Loucy (cell line): Measurements from ENCODE around the gene FMO5.
A peak's percentile ranks its signal among the peaks of the same experiment; 100 is the strongest.

Experiments
- H2AFZ ChIP-seq: fragments of 200-600 bp; sonication (generic); 2 replicates; pipeline ENCODE4 v1.6.0; 2016; ENCODE audit warnings: antibody characterized with exemption, mild to moderate bottlenecking, low read length, moderate library complexity
- H3F3A ChIP-seq: fragments of 200-600 bp; 2 replicates; pipeline ENCODE4 v1.6.0; 2016; ENCODE audit warnings: antibody characterized with exemption, low read depth, mild to moderate bottlenecking
- H3K27me3 ChIP-seq: fragments of 200-600 bp; sonication (generic); 2 replicates; pipeline ENCODE4 v1.6.1; 2014; ENCODE audit warnings: low read length, mild to moderate bottlenecking; ENCODE audit not compliant: insufficient read depth, poor library complexity, severe bottlenecking
- H3K36me3 ChIP-seq: fragments of 200-600 bp; sonication (generic); 2 replicates; pipeline ENCODE4 v1.6.1; 2016; ENCODE audit warnings: low read length; ENCODE audit not compliant: insufficient read depth
- H3K4me1 ChIP-seq: fragments of 200-600 bp; sonication (generic); 2 replicates; pipeline ENCODE4 v1.5.1; 2014; ENCODE audit warnings: low read length, mild to moderate bottlenecking; ENCODE audit not compliant: insufficient read depth, poor library complexity, severe bottlenecking
- H3K4me2 ChIP-seq: fragments of 200-600 bp; sonication (generic); 2 replicates; pipeline ENCODE4 v1.6.0; 2014; ENCODE audit warnings: antibody characterized with exemption, low read length, low read depth, mild to moderate bottlenecking; ENCODE audit not compliant: poor library complexity, severe bottlenecking
- H3K4me3 ChIP-seq: fragments of 200-600 bp; sonication (generic); 2 replicates; pipeline ENCODE4 v1.5.1; 2014; ENCODE audit warnings: low read length, mild to moderate bottlenecking, mixed read lengths; ENCODE audit not compliant: poor library complexity, severe bottlenecking
- H3K79me2 ChIP-seq: fragments of 200-600 bp; sonication (generic); 2 replicates; pipeline ENCODE4 v1.6.1; 2014; ENCODE audit warnings: low read length; ENCODE audit not compliant: insufficient read depth
- H3K9ac ChIP-seq: fragments of 200-600 bp; sonication (generic); 2 replicates; pipeline ENCODE4 v1.6.0; 2014; ENCODE audit warnings: mild to moderate bottlenecking, low read depth, low read length, moderate library complexity; ENCODE audit not compliant: poor library complexity, severe bottlenecking
- H3K9me2 ChIP-seq: fragments of 200-600 bp; sonication (generic); replicated peaks from 2 replicates; pipeline ENCODE4 v1.6.1; 2016; ENCODE audit warnings: low read depth, low read length, mixed read lengths
- H3K9me3 ChIP-seq: fragments of 200-600 bp; sonication (generic); 2 replicates; pipeline ENCODE4 v1.6.1; 2014; ENCODE audit warnings: mild to moderate bottlenecking, antibody characterized with exemption, low read length, low read depth; ENCODE audit not compliant: insufficient read depth
- H4K20me1 ChIP-seq: fragments of 200-600 bp; sonication (generic); 2 replicates; pipeline ENCODE4 v1.6.0; 2014; ENCODE audit warnings: antibody characterized with exemption, low read length, mild to moderate bottlenecking; ENCODE audit not compliant: insufficient read depth, poor library complexity, severe bottlenecking
- CTCF ChIP-seq: fragments of 200-600 bp; sonication (generic); conservative IDR thresholded peaks from 2 replicates; pipeline ENCODE4 v1.5.1; 2014; ENCODE audit warnings: mild to moderate bottlenecking, antibody characterized with exemption, low read length
- EZH2phosphoT487 ChIP-seq: fragments of 200-600 bp; IDR thresholded peaks from 2 replicates; pipeline ENCODE4 v1.6.1; 2018; ENCODE audit warnings: antibody characterized with exemption, mild to moderate bottlenecking, moderate library complexity, borderline replicate concordance

The FMO5 gene, protein sequence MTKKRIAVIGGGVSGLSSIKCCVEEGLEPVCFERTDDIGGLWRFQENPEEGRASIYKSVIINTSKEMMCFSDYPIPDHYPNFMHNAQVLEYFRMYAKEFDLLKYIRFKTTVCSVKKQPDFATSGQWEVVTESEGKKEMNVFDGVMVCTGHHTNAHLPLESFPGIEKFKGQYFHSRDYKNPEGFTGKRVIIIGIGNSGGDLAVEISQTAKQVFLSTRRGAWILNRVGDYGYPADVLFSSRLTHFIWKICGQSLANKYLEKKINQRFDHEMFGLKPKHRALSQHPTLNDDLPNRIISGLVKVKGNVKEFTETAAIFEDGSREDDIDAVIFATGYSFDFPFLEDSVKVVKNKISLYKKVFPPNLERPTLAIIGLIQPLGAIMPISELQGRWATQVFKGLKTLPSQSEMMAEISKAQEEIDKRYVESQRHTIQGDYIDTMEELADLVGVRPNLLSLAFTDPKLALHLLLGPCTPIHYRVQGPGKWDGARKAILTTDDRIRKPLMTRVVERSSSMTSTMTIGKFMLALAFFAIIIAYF

GRCh38 chr1:147225193-147225730 is at the start of gene FMO5:
Gene FMO5, minus strand, starts transcription at chr1:147225339. Its CDS starts 310 bp downstream, at chr1:147225029.
- Histone ChIP-seq H3K9me2 (no peaks in the 10 kb centered on the region), H3K79me2 (no peaks in the 10 kb centered on the region), H3F3A (no peaks in the 10 kb centered on the region), H2AFZ (peak within 1 kb of the TSS; percentile 98), H3K9me3 (no peaks in the 10 kb centered on the region), H3K4me3 (peak within 1 kb of the TSS; percentile 84), H4K20me1 (no peaks in the 10 kb centered on the region), H3K4me1 (peaks cover 23% of the 10 kb centered on the region), H3K27me3 (no peaks in the 10 kb centered on the region), H3K9ac (peak within 1 kb of the TSS; percentile 73), H3K4me2 (peak within 1 kb of the TSS; percentile 95), H3K36me3 (no peaks in the 10 kb centered on the region)
- 0 out of 2 replicates have a peak, but pooled peaks have one; percentile 13 for TF ChIP-seq CTCF
- TF ChIP-seq EZH2phosphoT487, result no peak

DNA sequence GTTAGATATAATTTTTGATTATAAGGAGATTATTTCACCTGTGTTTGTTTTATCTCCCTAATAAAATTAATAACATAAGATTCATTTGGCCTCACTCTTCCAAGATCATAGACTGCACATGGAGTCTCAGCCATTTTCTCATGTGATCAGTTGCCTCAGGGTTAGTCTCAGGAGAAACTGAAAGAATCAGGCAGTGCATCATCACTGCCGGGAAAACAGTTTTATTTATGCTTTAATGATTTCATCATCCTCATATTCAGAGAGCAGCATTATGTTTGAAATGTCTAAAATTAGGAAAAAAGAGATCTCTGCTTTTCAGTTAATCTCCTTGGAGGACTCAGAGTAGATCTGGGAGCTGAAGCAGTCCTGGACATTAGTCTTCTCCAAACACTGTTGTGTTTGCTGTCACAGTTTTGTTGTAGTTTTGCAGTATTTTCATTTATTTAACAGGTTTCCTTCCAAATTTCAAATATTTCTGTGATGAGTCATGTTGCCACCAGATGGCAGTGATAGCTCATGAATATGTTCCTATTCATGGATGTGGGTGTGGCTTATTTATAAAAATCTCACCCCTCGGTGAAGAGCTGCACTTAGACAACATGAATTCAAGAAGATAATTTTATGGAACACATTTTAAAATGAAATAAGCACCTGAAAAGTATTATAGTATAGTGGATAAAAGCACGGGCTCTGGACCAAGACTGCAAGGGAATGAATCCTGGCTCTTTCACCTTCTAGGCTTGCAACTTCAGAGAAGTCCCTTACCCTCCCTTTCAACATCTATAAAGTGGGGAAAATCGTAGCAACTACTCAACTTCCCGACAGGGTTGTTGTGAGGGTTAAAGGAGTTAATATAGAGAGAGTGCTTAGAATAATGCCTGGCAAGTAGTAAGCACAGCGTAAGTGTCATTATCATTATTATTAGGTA is 48.5 kb upstream of the FMO5 start:
- Histone ChIP-seq H3F3A (no peaks in the 10 kb centered on the region), H4K20me1 (no peaks in the 10 kb centered on the region), H3K36me3 (peaks cover 85% of the 10 kb centered on the region; the same call in 1 of the 2 replicates), H2AFZ (no peak overlapping the region), H3K4me2 (no peak overlapping the region), H3K9ac (no peak overlapping the region), H3K4me3 (no peak overlapping the region), H3K27me3 (no peaks in the 10 kb centered on the region), H3K9me2 (no peaks in the 10 kb centered on the region), H3K79me2 (no peaks in the 10 kb centered on the region), H3K4me1 (no peaks in the 10 kb centered on the region), H3K9me3 (no peaks in the 10 kb centered on the region)
- peak; percentile 80 for TF ChIP-seq CTCF
- no peak for TF ChIP-seq EZH2phosphoT487

- H3K79me2 ChIP-seq, result no peaks in the 10 kb centered on the region
- no peak overlapping the region for H3K4me2 ChIP-seq
- peaks cover 88% of the 10 kb centered on the region; the same call in 1 of the 2 replicates for H3K36me3 ChIP-seq
- no peak overlapping the region for H2AFZ ChIP-seq
- no peaks in the 10 kb centered on the region for H4K20me1 ChIP-seq
- H3K9me3 ChIP-seq, result no peaks in the 10 kb centered on the region
- no peaks in the 10 kb centered on the region for H3F3A ChIP-seq
- no peaks in the 10 kb centered on the region for H3K27me3 ChIP-seq
- H3K4me1 ChIP-seq, result no peaks in the 10 kb centered on the region
- no peak overlapping the region for H3K4me3 ChIP-seq
- TF ChIP-seq CTCF, result no peak
- TF ChIP-seq EZH2phosphoT487, result no peak
- no peak overlapping the region for H3K9ac ChIP-seq
- no peaks in the 10 kb centered on the region for H3K9me2 ChIP-seq
Measured at GRCh38 chr1:147272042-147272441, 46.9 kb upstream of the FMO5 start.
